Measurements from ENCODE around the gene BLCAP.
"Not testable (repeated sequence)": the region's sequence is repeated elsewhere in the genome, so short reads cannot be mapped to it uniquely, and the experiment has no call there.

BLCAP gene

DNA sequence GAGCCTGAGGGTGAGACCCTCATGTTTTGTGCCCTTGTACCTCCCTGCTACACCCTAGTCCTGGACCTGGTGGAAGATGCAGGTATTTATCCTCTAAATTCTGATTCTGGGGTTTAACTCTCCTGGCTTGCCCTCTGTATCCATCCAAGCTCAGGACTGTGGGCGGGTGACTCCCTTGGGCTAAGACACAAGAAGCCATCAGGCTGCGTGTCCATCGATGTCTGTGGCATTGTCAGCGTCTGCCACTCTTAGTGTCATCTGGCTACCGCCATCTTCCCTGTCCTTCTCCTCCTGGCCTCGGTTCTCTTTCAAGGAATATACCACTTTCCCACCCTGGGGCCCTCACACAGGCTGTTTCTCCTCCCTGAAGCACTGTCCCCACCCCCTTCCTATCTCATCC lies 28.9 kb upstream of the BLCAP start:
- DNase-seq (ENCODE audit: low spot score) = no peak

GRCh38 chr20:37554721-37555298 lies 27.1 kb upstream of the BLCAP start:
- DNase-seq (ENCODE audit: low spot score) = not testable (repeated sequence)

- DNase-seq (ENCODE audit: low spot score) = peak; percentile 64
Measured at GRCh38 chr20:37552415-37552814, 24.7 kb upstream of the BLCAP start.

- DNase-seq (ENCODE audit: low spot score) = not testable (repeated sequence)
Measured at GRCh38 chr20:37551660-37552059, 24.0 kb upstream of the BLCAP start.

GRCh38 chr20:37550101-37550920 lies 22.6 kb upstream of the BLCAP start:
- not testable (repeated sequence) for DNase-seq (ENCODE audit: low spot score)

DNA sequence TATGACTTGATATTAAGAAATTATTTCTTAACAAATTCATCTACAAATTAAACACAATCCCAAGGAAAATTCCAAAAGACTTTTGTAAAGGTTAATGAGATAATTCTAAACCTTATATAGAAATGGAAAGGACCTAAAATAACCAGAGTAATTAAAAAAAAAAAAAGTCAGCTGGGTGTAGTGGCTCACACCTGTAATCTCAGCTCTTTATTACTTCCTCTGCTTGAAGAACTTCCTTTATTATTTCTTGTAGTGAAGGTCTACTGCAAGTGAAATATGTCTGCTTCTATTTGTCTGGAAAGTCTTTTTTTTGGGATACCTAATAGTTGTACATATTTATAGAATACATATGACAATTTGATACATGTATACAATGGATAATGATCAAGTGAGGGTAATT lies 20.2 kb upstream of the BLCAP start:
- no peak for DNase-seq (ENCODE audit: low spot score)

GRCh38 chr20:37545516-37545915 lies 17.8 kb upstream of the BLCAP start:
- no peak for DNase-seq (ENCODE audit: low spot score)

- DNase-seq (ENCODE audit: low spot score) = no peak
Measured at GRCh38 chr20:37544386-37544785, 16.7 kb upstream of the BLCAP start.

- peak; percentile 74 for DNase-seq (ENCODE audit: low spot score)
Measured at GRCh38 chr20:37543828-37544227, 16.2 kb upstream of the BLCAP start.

- no peak for DNase-seq (ENCODE audit: low spot score)
Measured at GRCh38 chr20:37542281-37542680, 14.6 kb upstream of the BLCAP start.

- DNase-seq (ENCODE audit: low spot score) = no peak
Measured at GRCh38 chr20:37541326-37541725, 13.7 kb upstream of the BLCAP start.

DNA sequence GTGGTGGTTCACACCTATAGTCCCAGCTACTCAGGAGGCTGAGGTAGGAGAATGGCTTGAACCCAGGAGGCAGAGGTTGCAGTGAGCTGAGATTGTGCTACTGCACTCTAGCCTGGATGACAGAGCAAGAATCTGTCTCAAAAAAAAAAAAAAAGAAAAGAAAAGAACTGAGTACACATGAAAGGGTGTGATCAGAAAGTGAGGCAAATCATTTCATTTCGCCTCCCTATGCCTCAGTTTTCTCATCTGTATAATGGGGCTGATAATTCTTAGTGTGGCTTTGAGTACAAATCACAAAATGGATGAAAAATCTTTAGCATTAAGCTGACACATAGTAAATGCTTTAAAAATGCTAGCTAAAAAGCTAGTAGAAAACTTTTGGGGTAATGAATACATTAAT lies 13.2 kb upstream of the BLCAP start:
- not testable (repeated sequence) for DNase-seq (ENCODE audit: low spot score)

GRCh38 chr20:37540001-37540400 lies 12.3 kb upstream of the BLCAP start:
- DNase-seq (ENCODE audit: low spot score) = no peak

DNA sequence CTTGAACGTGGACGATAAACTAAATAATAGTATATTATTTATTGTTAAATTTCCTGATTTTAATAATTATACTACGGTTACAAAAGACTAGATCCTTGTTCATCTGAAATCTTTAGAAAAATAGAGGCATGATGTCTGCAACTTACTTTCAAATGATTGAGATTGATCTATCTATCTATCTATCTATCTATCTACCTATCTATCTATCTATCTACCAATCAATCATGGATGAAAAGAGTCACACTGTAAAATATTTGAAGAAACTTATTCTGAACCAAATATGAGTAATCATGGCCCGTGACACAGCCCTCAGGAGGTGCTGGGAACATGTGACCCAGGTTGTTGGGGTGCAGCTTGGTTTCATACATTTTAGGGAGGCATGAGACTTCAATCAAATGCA lies 11.7 kb upstream of the BLCAP start:
- no peak for DNase-seq (ENCODE audit: low spot score)

GRCh38 chr20:37538003-37538402 lies 10.3 kb upstream of the BLCAP start:
- DNase-seq (ENCODE audit: low spot score) = peak; percentile 65

GRCh38 chr20:37537505-37537904 lies 9.8 kb upstream of the BLCAP start:
- DNase-seq (ENCODE audit: low spot score) = no peak

GRCh38 chr20:37535443-37536132 lies 7.9 kb upstream of the BLCAP start:
- DNase-seq (ENCODE audit: low spot score) = no peak

DNA sequence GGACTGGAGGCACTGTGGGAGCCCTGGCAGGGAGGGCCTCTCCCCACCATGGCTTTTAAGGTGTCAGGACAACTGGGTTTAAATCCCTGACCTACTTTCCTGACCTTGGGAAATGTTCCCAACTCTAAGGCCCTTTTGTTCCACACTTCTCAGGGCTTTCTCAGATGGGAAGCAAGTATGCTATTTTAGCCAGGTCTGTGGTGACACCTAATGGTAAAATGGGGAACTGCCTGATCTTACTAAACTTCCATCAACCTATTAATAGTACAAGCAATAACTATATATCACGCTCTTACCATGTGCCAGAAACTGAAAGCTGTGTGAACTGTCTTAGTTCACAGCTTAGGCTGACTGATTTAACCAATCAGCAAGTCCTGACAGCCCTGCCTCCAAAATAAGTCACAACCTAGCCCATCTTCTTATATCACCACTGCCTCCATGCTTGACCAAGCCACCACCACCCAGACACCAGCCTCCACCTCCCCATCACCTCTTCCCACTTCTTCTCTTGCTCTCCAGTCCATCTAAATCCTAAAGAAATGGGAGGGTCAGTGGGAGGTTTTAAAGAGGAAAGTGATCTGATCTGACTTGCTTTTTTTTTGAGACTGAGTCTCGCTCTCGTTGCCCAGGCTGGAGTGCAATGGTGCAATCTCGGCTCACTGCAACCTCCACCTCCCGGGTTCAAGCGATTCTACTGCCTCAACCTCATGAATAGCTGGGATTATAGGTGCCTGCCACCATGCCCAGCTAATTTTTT lies 6.9 kb upstream of the BLCAP start:
- DNase-seq (ENCODE audit: low spot score) = peak; percentile 71

DNA sequence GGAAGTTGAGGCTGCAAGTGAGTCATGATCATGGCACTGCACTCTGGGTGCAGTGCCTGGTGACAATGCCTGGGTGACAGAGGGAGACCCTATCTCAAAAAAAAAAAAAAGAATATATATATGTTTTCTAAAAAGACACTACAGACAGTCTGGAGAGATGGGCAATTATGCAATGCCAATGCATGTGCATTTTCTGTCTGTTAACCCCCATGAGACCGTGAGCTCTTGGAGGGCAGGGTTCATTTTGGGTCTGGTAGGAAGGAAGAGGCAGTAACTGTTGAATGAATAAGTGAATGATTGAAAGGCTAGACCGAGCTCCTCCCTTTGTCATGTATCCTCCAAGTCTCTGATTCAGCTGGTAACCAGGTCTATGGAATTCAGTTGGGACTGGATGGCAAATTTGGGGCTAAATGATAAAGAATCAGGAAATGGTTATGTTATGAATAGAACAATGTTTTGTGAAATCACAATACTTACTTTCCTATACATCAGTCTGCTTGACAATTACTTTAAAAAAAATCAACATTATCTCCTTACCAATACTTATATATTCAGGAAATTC lies 5.6 kb upstream of the BLCAP start:
- DNase-seq (ENCODE audit: low spot score) = no peak

- no peak for DNase-seq (ENCODE audit: low spot score)
Measured at GRCh38 chr20:37531856-37532255, 4.2 kb upstream of the BLCAP start.

- DNase-seq (ENCODE audit: low spot score) = no peak
Measured at GRCh38 chr20:37530696-37531095, 3.0 kb upstream of the BLCAP start.

- DNase-seq (ENCODE audit: low spot score) = no peak
Measured at GRCh38 chr20:37529968-37530600, 2.4 kb upstream of the BLCAP start.

All from COLO829 (cell line).